HL-60 (cell line): Measurements from ENCODE around the gene SOX9.

Experiments
- POLR2AphosphoS5 ChIP-seq: IDR thresholded peaks from 2 replicates; pipeline ENCODE4 v1.6.1; 2012; ENCODE audit warnings: low read depth
- TF ChIP-seq, protein P1 (sequence below): IDR thresholded peaks from one replicate; pipeline ENCODE4 v1.5.1; 2011; ENCODE audit warnings: low read length, control low read depth, inconsistent platforms; ENCODE audit not compliant: insufficient read depth

GRCh38 chr17:72167593-72167992, 46.8 kb downstream of the SOX9 start:
- TF ChIP-seq, protein P1, sequence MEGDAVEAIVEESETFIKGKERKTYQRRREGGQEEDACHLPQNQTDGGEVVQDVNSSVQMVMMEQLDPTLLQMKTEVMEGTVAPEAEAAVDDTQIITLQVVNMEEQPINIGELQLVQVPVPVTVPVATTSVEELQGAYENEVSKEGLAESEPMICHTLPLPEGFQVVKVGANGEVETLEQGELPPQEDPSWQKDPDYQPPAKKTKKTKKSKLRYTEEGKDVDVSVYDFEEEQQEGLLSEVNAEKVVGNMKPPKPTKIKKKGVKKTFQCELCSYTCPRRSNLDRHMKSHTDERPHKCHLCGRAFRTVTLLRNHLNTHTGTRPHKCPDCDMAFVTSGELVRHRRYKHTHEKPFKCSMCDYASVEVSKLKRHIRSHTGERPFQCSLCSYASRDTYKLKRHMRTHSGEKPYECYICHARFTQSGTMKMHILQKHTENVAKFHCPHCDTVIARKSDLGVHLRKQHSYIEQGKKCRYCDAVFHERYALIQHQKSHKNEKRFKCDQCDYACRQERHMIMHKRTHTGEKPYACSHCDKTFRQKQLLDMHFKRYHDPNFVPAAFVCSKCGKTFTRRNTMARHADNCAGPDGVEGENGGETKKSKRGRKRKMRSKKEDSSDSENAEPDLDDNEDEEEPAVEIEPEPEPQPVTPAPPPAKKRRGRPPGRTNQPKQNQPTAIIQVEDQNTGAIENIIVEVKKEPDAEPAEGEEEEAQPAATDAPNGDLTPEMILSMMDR: no peak
- TF ChIP-seq POLR2AphosphoS5: no peak
